Measurements from ENCODE around the gene PADI3.
"Not testable (repeated sequence)": the region's sequence is repeated elsewhere in the genome, so short reads cannot be mapped to it uniquely, and the experiment has no call there.

PADI3 gene

DNA sequence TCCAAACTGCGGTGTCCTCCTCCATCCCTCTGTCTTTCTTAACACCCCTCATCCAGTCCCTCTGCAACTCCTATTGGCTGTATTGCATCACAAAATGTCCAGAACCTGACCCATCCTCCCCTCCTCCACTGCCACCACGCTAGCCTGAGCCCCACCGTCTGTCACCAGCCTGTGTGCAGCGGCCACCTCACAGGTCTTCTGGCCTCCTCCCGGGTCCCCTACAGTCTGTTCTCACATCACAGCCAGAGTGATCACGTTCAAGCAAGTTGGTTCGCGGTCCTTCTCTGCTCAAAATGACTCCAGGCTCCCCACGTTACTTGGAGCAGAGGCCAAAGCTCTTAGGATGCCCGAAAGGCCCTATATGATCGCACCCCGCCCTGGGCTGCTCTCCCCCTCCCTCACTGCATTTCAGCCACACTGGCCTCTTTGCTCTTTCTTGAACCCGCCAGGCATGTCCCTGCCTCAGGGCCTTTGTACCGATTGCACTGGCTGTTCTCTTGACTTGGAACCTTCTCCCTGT lies 56.7 kb downstream of the PADI3 start:
- no peak for DNase-seq (ENCODE audit: low spot score)

DNA sequence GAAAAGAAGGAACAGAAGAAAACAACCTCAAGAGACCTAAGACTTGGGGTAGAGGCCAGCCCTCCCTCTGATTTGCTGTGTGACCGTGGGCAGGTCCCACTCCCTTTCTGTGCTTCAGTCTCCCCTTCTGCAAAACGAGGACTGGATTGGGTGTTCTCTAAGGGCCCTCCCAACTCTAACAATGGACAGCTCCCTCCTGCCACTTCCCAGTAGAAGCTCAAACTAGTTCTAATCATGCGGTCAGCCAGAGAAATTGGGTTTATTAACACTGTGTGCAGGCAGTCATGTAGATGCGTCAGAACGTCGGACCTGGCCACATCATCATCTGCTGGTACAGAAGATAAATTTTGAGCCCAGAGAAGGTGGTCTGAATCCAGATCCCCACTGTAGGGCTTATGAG lies 57.5 kb downstream of the PADI3 start:
- DNase-seq (ENCODE audit: low spot score), result no peak

DNA sequence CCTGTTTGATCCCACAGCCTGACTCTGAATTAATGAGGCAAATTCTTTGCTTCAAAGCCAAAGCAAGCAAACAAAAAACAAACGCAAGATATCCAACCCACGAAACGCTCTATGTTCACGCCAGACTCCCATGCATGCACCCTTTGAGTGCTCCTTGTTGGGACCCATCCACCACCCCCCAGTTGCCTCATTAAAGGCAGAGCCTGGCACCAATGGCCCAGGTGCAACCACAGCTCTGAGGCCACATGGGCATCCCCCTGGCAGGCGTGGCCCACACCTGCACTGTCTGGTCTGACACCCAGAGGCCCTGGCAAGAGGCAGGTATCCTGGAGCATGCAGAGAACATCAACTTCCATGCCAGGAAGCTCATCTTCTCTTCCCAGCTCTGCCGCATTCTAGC lies 58.0 kb downstream of the PADI3 start:
- no peak for DNase-seq (ENCODE audit: low spot score)

- DNase-seq (ENCODE audit: low spot score), result no peak
These were observed 58.4 kb downstream of the PADI3 start for GRCh38 chr1:17307329-17307728.

- DNase-seq (ENCODE audit: low spot score), result no peak
These were observed 59.0 kb downstream of the PADI3 start, which contains the start of gene PADI4 for GRCh38 chr1:17307946-17308345. Gene PADI4, plus strand, starts transcription at chr1:17308197. Its CDS starts 26 bp downstream, at chr1:17308223.

DNA sequence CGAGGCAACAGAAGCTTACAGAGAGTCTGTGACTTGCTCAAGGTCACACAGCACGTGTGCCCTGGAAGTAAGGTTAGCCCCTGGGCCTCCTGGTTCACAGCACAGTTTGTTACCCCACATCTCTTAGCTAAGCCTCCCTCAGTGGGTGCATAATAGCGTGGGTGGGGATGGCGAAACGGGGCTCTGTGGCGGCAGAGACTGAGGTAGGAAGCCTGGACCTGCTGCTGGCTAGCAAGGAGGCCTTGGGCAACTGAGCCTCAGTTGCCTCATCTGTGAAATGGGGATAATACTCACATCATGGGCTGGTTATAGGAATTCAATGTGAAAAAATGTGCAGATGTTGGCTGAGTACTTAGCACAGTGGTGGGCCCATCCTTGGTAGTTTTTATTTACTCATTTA lies 59.7 kb downstream of the PADI3 start:
- no peak for DNase-seq (ENCODE audit: low spot score)

- DNase-seq (ENCODE audit: low spot score), result no peak
These were observed 60.6 kb downstream of the PADI3 start for GRCh38 chr1:17309426-17310067.

- no peak for DNase-seq (ENCODE audit: low spot score)
These were observed 61.3 kb downstream of the PADI3 start for GRCh38 chr1:17310068-17310640.

GRCh38 chr1:17313530-17314309 lies 64.8 kb downstream of the PADI3 start:
- no peak for DNase-seq (ENCODE audit: low spot score)

GRCh38 chr1:17314491-17314971 lies 65.6 kb downstream of the PADI3 start:
- DNase-seq (ENCODE audit: low spot score), result no peak

GRCh38 chr1:17315542-17316130 lies 66.7 kb downstream of the PADI3 start:
- DNase-seq (ENCODE audit: low spot score), result no peak

DNA sequence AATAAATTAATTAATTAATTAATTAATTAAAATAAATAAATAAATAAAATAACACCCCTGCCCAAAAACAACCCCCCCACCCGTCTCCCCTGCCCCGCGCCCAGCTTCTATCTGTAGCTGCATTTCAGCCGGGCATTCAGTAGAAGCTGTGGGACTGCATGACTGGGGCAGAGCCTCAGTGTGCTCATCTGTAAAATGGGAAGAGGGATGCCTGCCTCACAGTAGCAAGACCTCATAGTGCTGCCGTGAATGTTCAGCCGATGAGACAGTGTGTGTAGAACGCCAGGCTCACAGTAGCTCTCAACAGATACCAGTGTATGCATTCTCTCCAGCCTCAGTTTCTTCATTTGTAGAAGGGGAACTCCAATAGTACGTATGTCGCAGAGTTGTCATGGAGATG lies 67.8 kb downstream of the PADI3 start:
- no peak for DNase-seq (ENCODE audit: low spot score)

DNA sequence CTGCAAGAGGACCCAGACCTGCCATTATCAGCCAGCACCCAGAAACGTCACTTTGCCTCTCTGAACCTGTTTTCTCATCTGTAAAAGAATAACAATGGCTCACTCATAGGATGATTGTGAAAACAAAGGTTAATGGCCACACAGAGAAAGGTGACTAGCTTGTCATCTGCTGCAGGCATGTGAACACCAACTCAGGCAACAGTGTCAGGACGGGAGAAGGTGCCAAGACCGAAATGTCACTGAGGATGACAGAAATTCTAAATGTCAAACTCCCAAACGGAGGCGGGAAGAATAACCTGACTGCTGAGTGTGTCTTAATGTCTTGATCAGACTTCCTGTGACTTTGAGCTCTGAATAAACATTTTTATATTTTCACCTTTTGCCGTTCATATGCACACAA lies 69.4 kb downstream of the PADI3 start:
- no peak for DNase-seq (ENCODE audit: low spot score)

GRCh38 chr1:17319561-17320350 lies 70.9 kb downstream of the PADI3 start:
- DNase-seq (ENCODE audit: low spot score), result no peak

- not testable (repeated sequence) for DNase-seq (ENCODE audit: low spot score)
These were observed 73.0 kb downstream of the PADI3 start for GRCh38 chr1:17321857-17322390.

DNA sequence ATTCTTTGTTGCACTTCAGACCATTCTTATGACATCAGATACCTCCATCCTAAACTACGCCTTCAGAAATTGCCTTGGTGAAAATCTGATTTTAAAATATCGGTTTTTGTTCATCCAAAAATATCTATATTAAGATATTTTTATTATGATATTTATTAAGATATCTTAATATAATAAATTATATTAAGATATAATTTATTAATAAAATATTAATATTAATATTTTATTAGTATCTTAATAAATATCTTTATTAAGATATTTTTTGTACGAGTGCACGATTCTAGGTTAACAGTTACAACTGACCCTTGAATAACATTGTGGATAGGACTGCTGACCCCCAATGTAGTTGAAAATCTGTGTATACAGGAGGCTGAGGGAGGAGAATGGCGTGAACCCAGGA lies 80.0 kb downstream of the PADI3 start:
- no peak for DNase-seq (ENCODE audit: low spot score)

GRCh38 chr1:17329610-17330009 lies 80.7 kb downstream of the PADI3 start:
- no peak for DNase-seq (ENCODE audit: low spot score)

GRCh38 chr1:17330856-17331255 lies 82.0 kb downstream of the PADI3 start:
- DNase-seq (ENCODE audit: low spot score), result no peak

- DNase-seq (ENCODE audit: low spot score), result no peak
These were observed 84.2 kb downstream of the PADI3 start for GRCh38 chr1:17333081-17333480.
